ENCODE results near the gene TPGS1.

TPGS1 gene

GRCh38 chr19:541699-542098 is 34.4 kb downstream of the TPGS1 start:
- Histone ChIP-seq H3K27me3 (ENCODE audit: control insufficient read depth, insufficient read depth, low read length) (no peaks in the 10 kb centered on the region), H3K36me3 (ENCODE audit: insufficient read depth, low read length) (peaks cover 27% of the 10 kb centered on the region), H3K4me2 (ENCODE audit: low read length) (no peak overlapping the region), H3K4me3 (ENCODE audit: low read length) (no peak overlapping the region), H3K9ac (ENCODE audit: low read depth, low read length) (no peak overlapping the region), H3K4me1 (ENCODE audit: control insufficient read depth, insufficient read depth, low read length) (no peaks in the 10 kb centered on the region), H3K9me3 (replicated peaks; ENCODE audit: low read length) (no peaks in the 10 kb centered on the region)

GRCh38 chr19:542173-542866 is 35.0 kb downstream of the TPGS1 start:
- Histone ChIP-seq H3K27me3 (ENCODE audit: control insufficient read depth, insufficient read depth, low read length) (no peaks in the 10 kb centered on the region), H3K4me2 (ENCODE audit: low read length) (no peak overlapping the region), H3K9me3 (replicated peaks; ENCODE audit: low read length) (no peaks in the 10 kb centered on the region), H3K9ac (ENCODE audit: low read depth, low read length) (no peak overlapping the region), H3K4me3 (ENCODE audit: low read length) (no peak overlapping the region), H3K4me1 (ENCODE audit: control insufficient read depth, insufficient read depth, low read length) (no peaks in the 10 kb centered on the region), H3K36me3 (ENCODE audit: insufficient read depth, low read length) (peaks cover 24% of the 10 kb centered on the region)

DNA sequence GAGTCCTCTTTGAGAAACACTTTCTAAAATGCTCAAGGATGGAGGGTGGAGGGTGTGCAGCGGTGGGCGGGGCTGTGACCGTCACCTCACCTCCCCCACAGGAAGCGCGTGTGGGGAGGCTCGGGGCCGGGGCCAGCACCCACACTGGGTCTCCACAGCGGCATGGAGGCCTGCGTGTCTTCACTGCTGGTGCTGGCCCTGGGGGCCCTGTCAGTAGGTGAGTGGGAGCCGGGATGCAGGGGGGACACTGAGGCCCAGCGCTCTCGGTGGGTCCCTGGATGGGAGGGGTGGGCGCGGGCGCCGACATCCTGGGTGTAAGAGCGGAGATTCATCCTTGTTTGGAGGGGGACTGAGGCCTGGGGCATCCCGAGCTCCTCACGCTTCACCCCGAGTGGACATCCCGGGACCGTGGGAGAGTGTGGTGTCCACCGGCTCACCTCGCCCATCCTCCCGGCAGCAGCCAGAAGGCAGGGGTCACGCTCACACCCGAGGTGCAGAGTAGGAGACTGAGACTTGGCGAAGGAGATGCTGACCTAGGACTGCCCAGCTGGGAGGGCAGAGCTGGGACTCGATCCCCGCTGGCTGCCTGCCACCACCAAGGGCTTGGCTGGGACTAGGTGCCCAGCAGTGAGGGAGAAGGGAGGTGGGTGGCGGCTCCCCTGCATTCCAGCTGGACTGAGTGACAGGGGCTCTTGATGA is 36.8 kb downstream of the TPGS1 start, which contains the start of gene GZMM:
Gene GZMM (plus strand): TSS at position 144 of the 699 bp plus-strand sequence. CDS start 19 bp downstream, at position 163.
- no peak within 1 kb of the TSS for H3K4me3 ChIP-seq (ENCODE audit: low read length)
- no peak within 1 kb of the TSS for H3K4me2 ChIP-seq (ENCODE audit: low read length)
- no peaks in the 10 kb centered on the region for H3K4me1 ChIP-seq (ENCODE audit: control insufficient read depth, insufficient read depth, low read length)
- no peak within 1 kb of the TSS for H3K9ac ChIP-seq (ENCODE audit: low read depth, low read length)
- peaks cover 20% of the 10 kb centered on the region for H3K36me3 ChIP-seq (ENCODE audit: insufficient read depth, low read length)
- no peaks in the 10 kb centered on the region for H3K27me3 ChIP-seq (ENCODE audit: control insufficient read depth, insufficient read depth, low read length)
- H3K9me3 ChIP-seq (replicated peaks; ENCODE audit: low read length) = no peaks in the 10 kb centered on the region

DNA sequence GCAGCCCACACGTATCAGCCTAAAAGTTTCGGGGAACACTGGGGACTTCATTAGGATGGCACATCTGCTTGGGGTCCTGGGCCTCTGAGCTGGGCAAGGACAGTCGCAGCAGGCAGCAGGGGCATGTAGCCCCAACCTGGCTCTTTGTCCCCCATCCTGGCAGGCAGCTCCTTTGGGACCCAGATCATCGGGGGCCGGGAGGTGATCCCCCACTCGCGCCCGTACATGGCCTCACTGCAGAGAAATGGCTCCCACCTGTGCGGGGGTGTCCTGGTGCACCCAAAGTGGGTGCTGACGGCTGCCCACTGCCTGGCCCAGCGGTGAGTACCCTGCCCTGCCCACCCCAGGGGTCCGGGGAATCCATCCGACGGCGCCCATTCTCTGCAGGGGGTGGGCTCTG is 39.8 kb downstream of the TPGS1 start:
- Histone ChIP-seq H3K9me3 (replicated peaks; ENCODE audit: low read length) (no peaks in the 10 kb centered on the region), H3K9ac (ENCODE audit: low read depth, low read length) (no peak overlapping the region), H3K4me2 (ENCODE audit: low read length) (no peak overlapping the region), H3K4me3 (ENCODE audit: low read length) (no peak overlapping the region), H3K36me3 (ENCODE audit: insufficient read depth, low read length) (peaks cover 5% of the 10 kb centered on the region), H3K27me3 (ENCODE audit: control insufficient read depth, insufficient read depth, low read length) (no peaks in the 10 kb centered on the region), H3K4me1 (ENCODE audit: control insufficient read depth, insufficient read depth, low read length) (no peaks in the 10 kb centered on the region)

GRCh38 chr19:547836-548720 is 40.8 kb downstream of the TPGS1 start:
- Histone ChIP-seq H3K9ac (ENCODE audit: low read depth, low read length) (no peak overlapping the region), H3K36me3 (ENCODE audit: insufficient read depth, low read length) (no peaks in the 10 kb centered on the region), H3K4me1 (ENCODE audit: control insufficient read depth, insufficient read depth, low read length) (no peaks in the 10 kb centered on the region), H3K4me2 (ENCODE audit: low read length) (no peak overlapping the region), H3K4me3 (ENCODE audit: low read length) (no peak overlapping the region), H3K27me3 (ENCODE audit: control insufficient read depth, insufficient read depth, low read length) (no peaks in the 10 kb centered on the region), H3K9me3 (replicated peaks; ENCODE audit: low read length) (no peaks in the 10 kb centered on the region)

DNA sequence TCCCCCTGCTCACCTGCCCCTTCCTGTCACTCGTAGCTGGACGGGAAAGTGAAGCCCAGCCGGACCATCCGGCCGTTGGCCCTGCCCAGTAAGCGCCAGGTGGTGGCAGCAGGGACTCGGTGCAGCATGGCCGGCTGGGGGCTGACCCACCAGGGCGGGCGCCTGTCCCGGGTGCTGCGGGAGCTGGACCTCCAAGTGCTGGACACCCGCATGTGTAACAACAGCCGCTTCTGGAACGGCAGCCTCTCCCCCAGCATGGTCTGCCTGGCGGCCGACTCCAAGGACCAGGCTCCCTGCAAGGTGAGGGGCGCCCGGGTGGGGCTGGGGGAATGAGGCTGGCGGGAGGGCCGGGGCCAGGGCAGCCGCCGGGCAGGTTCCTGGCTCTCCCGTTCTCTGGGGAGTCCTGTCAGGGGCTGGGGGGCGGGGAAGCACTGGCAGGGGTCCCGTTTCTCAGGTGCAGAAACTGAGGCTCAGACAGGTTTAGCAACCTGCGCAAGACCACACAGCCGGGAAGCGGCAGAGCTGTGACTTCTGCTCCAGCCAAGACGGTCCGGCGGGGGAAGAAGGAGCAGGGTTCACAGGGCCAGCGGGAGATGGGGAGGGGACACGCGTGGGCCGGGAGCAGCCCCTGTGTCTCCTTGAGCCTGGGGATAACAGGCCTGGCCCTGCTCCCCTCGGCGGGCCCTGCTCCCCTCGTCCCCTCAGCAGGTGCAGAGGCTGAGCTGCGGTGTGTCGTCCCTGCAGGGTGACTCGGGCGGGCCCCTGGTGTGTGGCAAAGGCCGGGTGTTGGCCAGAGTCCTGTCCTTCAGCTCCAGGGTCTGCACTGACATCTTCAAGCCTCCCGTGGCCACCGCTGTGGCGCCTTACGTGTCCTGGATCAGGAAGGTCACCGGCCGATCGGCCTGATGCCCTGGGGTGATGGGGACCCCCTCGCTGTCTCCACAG is 41.9 kb downstream of the TPGS1 start:
- no peak overlapping the region for H3K9ac ChIP-seq (ENCODE audit: low read depth, low read length)

DNA sequence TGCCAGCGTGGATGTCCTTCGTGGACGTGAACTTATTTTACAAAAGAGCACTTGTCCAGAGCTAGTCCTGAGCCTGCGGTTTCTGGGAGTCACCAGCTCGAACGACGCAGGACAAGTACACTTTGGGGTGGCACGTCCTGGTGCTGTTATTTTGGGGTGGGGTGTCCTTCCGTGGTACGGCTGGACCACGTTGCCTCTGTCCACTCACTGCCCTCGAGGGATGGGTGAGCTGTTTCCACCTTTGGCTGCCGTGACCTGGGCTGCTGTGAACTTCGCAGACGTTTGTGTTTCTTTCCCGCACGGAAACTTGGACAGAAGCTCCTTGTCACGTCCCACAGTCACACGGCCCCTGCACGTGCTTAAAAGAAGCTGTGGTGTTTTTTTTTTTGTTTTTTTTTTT is 47.5 kb downstream of the TPGS1 start:
- no peak overlapping the region for H3K9ac ChIP-seq (ENCODE audit: low read depth, low read length)
- peaks cover 6% of the 10 kb centered on the region for H3K4me1 ChIP-seq (ENCODE audit: control insufficient read depth, insufficient read depth, low read length)
- H3K4me2 ChIP-seq (ENCODE audit: low read length) = no peak overlapping the region
- no peaks in the 10 kb centered on the region for H3K9me3 ChIP-seq (replicated peaks; ENCODE audit: low read length)
- H3K27me3 ChIP-seq (ENCODE audit: control insufficient read depth, insufficient read depth, low read length) = no peaks in the 10 kb centered on the region
- no peak overlapping the region for H3K4me3 ChIP-seq (ENCODE audit: low read length)
- no peaks in the 10 kb centered on the region for H3K36me3 ChIP-seq (ENCODE audit: insufficient read depth, low read length)

More for the DNA sequence above, 41.9 kb downstream of the TPGS1 start:
- Histone ChIP-seq H3K4me1 (ENCODE audit: control insufficient read depth, insufficient read depth, low read length) (no peaks in the 10 kb centered on the region), H3K4me2 (ENCODE audit: low read length) (no peak overlapping the region), H3K36me3 (ENCODE audit: insufficient read depth, low read length) (no peaks in the 10 kb centered on the region), H3K27me3 (ENCODE audit: control insufficient read depth, insufficient read depth, low read length) (no peaks in the 10 kb centered on the region), H3K9me3 (replicated peaks; ENCODE audit: low read length) (no peaks in the 10 kb centered on the region), H3K4me3 (ENCODE audit: low read length) (no peak overlapping the region)

DNA sequence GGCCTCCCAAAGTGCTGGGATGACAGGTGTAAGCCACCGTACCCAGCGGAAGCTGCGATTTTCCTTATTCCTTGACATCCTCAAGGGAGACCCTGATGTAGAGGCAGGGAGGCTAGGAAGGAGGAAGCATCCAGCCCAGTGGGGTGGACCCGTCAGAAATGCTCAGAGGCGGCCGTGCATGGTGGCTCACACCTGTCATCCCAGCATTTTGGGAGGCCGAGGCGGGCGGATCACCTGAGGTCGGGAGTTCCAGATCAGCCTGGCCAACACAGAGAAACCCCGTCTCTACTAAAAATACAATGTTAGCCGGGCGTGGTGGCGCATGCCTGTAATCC is 48.1 kb downstream of the TPGS1 start:
- Histone ChIP-seq H3K9ac (ENCODE audit: low read depth, low read length) (no peak overlapping the region), H3K4me2 (ENCODE audit: low read length) (no peak overlapping the region), H3K27me3 (ENCODE audit: control insufficient read depth, insufficient read depth, low read length) (no peaks in the 10 kb centered on the region), H3K9me3 (replicated peaks; ENCODE audit: low read length) (no peaks in the 10 kb centered on the region), H3K4me1 (ENCODE audit: control insufficient read depth, insufficient read depth, low read length) (peaks cover 6% of the 10 kb centered on the region), H3K36me3 (ENCODE audit: insufficient read depth, low read length) (no peaks in the 10 kb centered on the region), H3K4me3 (ENCODE audit: low read length) (no peak overlapping the region)

DNA sequence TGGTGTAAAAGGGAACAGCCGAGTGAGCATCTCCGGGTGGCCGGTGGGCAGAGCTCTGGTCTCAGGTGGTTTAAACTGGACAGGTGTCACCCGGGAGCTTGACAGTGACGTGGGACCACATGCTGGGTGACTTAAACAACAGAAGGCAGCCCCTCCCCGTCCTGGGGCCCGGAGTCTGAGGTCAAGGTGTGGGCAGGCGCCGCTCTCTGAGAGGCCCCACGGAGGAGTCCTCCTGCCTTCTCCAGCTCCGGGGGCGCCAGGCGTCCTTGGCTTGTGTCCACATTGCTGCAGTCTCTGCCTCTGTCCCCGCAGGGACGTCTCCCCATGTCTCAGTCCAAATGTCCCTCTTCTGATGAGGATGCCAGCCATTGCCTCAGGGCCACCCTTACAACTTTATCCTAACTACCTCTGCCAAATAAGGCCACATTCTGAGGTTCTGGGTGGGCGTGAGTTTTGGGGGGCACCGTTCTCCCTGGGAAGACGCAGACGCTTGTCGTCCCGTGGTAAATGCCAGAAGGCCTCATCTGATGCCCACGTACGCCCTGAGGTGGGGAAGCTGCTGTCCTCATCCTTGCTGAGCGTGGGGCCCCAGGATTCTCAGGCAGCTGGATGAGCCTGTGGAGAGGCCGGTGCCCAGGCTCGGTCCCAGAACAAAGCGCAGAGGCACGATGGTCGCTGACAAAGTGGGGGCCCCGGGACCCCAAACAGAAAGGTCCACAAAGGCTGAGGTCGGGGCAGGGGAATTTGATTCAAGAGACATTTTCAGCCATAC is 49.5 kb downstream of the TPGS1 start:
- Histone ChIP-seq H3K36me3 (ENCODE audit: insufficient read depth, low read length) (no peaks in the 10 kb centered on the region), H3K9me3 (replicated peaks; ENCODE audit: low read length) (no peaks in the 10 kb centered on the region), H3K27me3 (ENCODE audit: control insufficient read depth, insufficient read depth, low read length) (no peaks in the 10 kb centered on the region), H3K9ac (ENCODE audit: low read depth, low read length) (no peak overlapping the region), H3K4me3 (ENCODE audit: low read length) (no peak overlapping the region), H3K4me1 (ENCODE audit: control insufficient read depth, insufficient read depth, low read length) (peaks cover 6% of the 10 kb centered on the region), H3K4me2 (ENCODE audit: low read length) (no peak overlapping the region)

GRCh38 chr19:558770-559439 is 51.6 kb downstream of the TPGS1 start:
- no peak overlapping the region for H3K4me2 ChIP-seq (ENCODE audit: low read length)
- no peaks in the 10 kb centered on the region for H3K27me3 ChIP-seq (ENCODE audit: control insufficient read depth, insufficient read depth, low read length)
- no peaks in the 10 kb centered on the region for H3K9me3 ChIP-seq (replicated peaks; ENCODE audit: low read length)
- no peak overlapping the region for H3K9ac ChIP-seq (ENCODE audit: low read depth, low read length)
- H3K36me3 ChIP-seq (ENCODE audit: insufficient read depth, low read length) = no peaks in the 10 kb centered on the region
- peaks cover 6% of the 10 kb centered on the region for H3K4me1 ChIP-seq (ENCODE audit: control insufficient read depth, insufficient read depth, low read length)
- H3K4me3 ChIP-seq (ENCODE audit: low read length) = no peak overlapping the region

All from skeletal muscle satellite cell (primary cell).